AG04449 (cell line): ENCODE data around the gene PRCC.
"Not testable (repeated sequence)": the region's sequence is repeated elsewhere in the genome, so short reads cannot be mapped to it uniquely, and the experiment has no call there.

Experiments
- CTCF ChIA-PET: fragments of 350-600 bp; formaldehyde crosslinking; extraction: SDS; loops from one replicate; lab custom pipeline; 2021; ENCODE audit warnings: antibody characterized with exemption; lab: Yijun Ruan, JAX
- POLR2A ChIA-PET: fragments of 400-600, 350-600 bp; formaldehyde crosslinking; extraction: SDS; loops from one replicate; lab custom pipeline; 2020; ENCODE audit warnings: antibody characterized with exemption, inconsistent platforms; lab: Yijun Ruan, JAX
- DNase-seq: peaks from one replicate; pipeline ENCODE4 v3.0.0-alpha.2; 2010; ENCODE audit warnings: low read depth, low spot score
- H3K4me3 ChIP-seq: 2 replicates; pipeline ENCODE4 v1.5.1; 2011; ENCODE audit warnings: low read depth, mild to moderate bottlenecking, control low read depth, low read length
- TF ChIP-seq, protein P1 (sequence below): IDR thresholded peaks from one replicate; pipeline ENCODE4 v1.5.1; 2011; ENCODE audit warnings: mild to moderate bottlenecking, moderate library complexity, low read length, control low read depth, inconsistent platforms; ENCODE audit not compliant: insufficient read depth; ENCODE audit errors: missing control alignments

Gene PRCC

DNA sequence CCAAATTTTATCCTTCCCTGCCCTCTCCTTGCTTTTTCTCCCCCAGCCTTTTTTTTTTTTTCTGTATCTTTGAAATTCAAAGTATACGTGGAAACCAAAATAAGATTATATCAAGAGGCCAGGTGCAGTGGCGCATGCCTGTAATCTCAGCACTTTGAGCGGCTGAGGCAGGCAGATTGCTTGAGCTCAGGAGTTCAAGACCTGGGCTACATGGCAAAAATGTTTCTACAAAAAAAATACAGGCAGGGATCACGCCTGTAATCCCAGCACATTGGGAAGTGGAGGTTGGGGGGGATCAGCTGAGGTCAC is 6.6 kb upstream of the PRCC start:
- TF ChIP-seq, protein P1, sequence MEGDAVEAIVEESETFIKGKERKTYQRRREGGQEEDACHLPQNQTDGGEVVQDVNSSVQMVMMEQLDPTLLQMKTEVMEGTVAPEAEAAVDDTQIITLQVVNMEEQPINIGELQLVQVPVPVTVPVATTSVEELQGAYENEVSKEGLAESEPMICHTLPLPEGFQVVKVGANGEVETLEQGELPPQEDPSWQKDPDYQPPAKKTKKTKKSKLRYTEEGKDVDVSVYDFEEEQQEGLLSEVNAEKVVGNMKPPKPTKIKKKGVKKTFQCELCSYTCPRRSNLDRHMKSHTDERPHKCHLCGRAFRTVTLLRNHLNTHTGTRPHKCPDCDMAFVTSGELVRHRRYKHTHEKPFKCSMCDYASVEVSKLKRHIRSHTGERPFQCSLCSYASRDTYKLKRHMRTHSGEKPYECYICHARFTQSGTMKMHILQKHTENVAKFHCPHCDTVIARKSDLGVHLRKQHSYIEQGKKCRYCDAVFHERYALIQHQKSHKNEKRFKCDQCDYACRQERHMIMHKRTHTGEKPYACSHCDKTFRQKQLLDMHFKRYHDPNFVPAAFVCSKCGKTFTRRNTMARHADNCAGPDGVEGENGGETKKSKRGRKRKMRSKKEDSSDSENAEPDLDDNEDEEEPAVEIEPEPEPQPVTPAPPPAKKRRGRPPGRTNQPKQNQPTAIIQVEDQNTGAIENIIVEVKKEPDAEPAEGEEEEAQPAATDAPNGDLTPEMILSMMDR, result no peak
- DNase-seq, result no peak
- no peak overlapping the region for H3K4me3 ChIP-seq
- ChIA-PET POLR2A (no interaction called here), CTCF (interaction anchor here (2.0 kb wide), 1 partner anchor 100 kb away, joined by 4 read pairs; the partner anchor contains the start of gene NTRK1)

DNA sequence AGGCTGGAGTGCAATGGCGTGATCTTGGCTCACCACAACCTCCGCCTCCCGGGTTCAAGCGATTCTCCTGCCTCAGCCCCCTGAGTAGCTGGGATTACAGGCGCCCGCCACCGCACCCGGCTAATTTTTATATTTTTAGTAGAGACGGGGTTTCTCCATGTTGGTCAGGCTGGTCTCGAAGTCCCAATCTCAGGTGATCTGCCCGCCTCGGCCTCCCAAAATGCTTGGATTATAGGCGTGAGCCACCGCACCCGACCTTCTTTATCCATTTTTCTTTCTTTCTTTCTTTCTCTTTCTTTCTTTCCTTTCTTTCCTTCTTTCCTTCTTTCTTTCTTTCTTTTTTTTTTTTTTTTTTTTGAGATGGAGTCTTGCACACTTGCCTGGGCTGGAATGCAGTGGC is 2.2 kb upstream of the PRCC start:
- DNase-seq, POLR2A ChIA-PET, H3K4me3 ChIP-seq: not testable (repeated sequence)
- CTCF ChIA-PET, result interaction anchor here (0.7 to 9.6 kb wide), 4 partner anchors 13 to 73 kb away, joined by 3 to 69 read pairs (median 7); partner anchors contain the start of genes HDGF, ISG20L2 and METTL25B

DNA sequence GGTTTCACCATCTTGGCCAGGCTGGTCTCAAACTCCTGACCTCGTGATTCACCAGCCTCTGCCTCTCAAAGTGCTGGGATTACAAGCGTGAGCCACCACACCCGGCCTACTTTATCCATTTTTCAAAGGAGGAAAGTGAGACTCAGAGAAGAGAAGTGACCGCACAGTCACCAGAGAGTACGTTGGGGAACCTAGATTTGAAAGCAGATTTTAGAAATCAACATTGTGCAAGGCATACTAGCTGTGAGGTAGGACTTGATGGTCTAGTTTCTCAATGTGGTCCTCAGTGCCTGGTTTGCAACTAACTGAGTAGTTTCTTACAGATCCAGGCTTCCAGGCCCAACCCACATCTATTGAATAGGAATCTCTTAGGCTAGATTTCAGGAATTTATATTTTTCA is 1.7 kb upstream of the PRCC start:
- DNase-seq, result no peak
- ChIA-PET CTCF (interaction anchor here (0.7 to 9.6 kb wide), 8 partner anchors 9 to 126 kb away, joined by 3 to 69 read pairs (median 4); partner anchors contain the start of genes HDGF, ISG20L2 and METTL25B), POLR2A (interaction anchor here (2.2 kb wide), 1 partner anchor 14 kb away, joined by 17 read pairs; the partner anchor contains the start of gene HDGF)
- H3K4me3 ChIP-seq, result peak overlapping the region; percentile 95
- TF ChIP-seq, protein P1, result no peak

GRCh38 chr1:156766298-156767100 is 836 bp upstream of the PRCC start:
- ChIA-PET POLR2A (interaction anchor here (0.7 to 2.2 kb wide), 8 partner anchors 10 to 94 kb away, joined by 3 to 21 read pairs (median 5); partner anchors contain the start of genes HDGF, ISG20L2, METTL25B and MRPL24), CTCF (interaction anchor here (1.0 to 9.6 kb wide), 10 partner anchors 10 to 125 kb away, joined by 3 to 69 read pairs (median 4); partner anchors contain the start of genes HDGF, INSRR, ISG20L2 and METTL25B)
- TF ChIP-seq, protein P1, result no peak
- peak overlapping the region; percentile 95 for H3K4me3 ChIP-seq
- no peak for DNase-seq

GRCh38 chr1:156767879-156768604 is 707 bp downstream of the PRCC start:
- TF ChIP-seq, protein P1, result no peak
- DNase-seq, result no peak
- ChIA-PET CTCF (interaction anchor here (0.9 to 9.6 kb wide), 7 partner anchors 16 to 108 kb away, joined by 3 to 69 read pairs (median 10); partner anchors contain the start of genes HDGF, INSRR, ISG20L2 and METTL25B), POLR2A (interaction anchor here (0.6 to 2.2 kb wide), 8 partner anchors 9 to 331 kb away, joined by 3 to 21 read pairs (median 5); partner anchors contain the start of genes HDGF, ISG20L2, METTL25B and MRPL24)
- peak overlapping the region; percentile 95 for H3K4me3 ChIP-seq

GRCh38 chr1:156768610-156769295 is 1.4 kb downstream of the PRCC start:
- no peak for DNase-seq
- H3K4me3 ChIP-seq, result peak overlapping the region; percentile 95
- CTCF ChIA-PET, result interaction anchor here (0.8 to 9.6 kb wide), 7 partner anchors 21 to 109 kb away, joined by 3 to 69 read pairs (median 5); partner anchors contain the start of genes INSRR, ISG20L2, METTL25B and NTRK1
- POLR2A ChIA-PET, result interaction anchor here (0.6 to 1.4 kb wide), 2 partner anchors 17 to 26 kb away, joined by 3 to 5 read pairs; partner anchors contain the start of gene HDGF
- TF ChIP-seq, protein P1, result no peak
